ENCODE data around the gene XRCC4. TPM values are rescaled to one million over a fixed set of nuclear protein-coding genes. Genes with fewer than 3 reads are reported as not detected.

XRCC4 gene
- total RNA-seq, 1 experiment from 2014 or later, result 10.8 TPM

- Histone ChIP-seq H2BK20ac (ENCODE audit: low read depth, low read length, poor library complexity, severe bottlenecking) (no peak overlapping the region), H3K27ac (ENCODE audit: insufficient read length, low read depth, low read length) (no peak overlapping the region), H3K23me2 (ENCODE audit: insufficient read length, low read depth, low read length, poor library complexity, severe bottlenecking) (no peaks in the 10 kb centered on the region), H3K79me1 (ENCODE audit: insufficient read depth, low read depth, low read length, poor library complexity, severe bottlenecking) (no peaks in the 10 kb centered on the region), H3K79me2 (ENCODE audit: insufficient read depth, low read length) (no peaks in the 10 kb centered on the region), H4K91ac (ENCODE audit: insufficient read length, low read depth, low read length) (no peak overlapping the region), H3K9ac (ENCODE audit: extremely low read depth, insufficient read length, low read length) (no peak overlapping the region), H2BK12ac (ENCODE audit: insufficient read length, low read depth, low read length) (no peak overlapping the region), H3K23ac (ENCODE audit: insufficient read length, low read depth, low read length) (no peak overlapping the region), H3K4ac (ENCODE audit: low read depth, low read length) (no peak overlapping the region), H2BK15ac (ENCODE audit: low read depth, low read length) (no peak overlapping the region), H2AFZ (ENCODE audit: low read length) (no peak overlapping the region), H2BK5ac (ENCODE audit: insufficient read length, low read length) (no peak overlapping the region), H4K8ac (replicated peaks; ENCODE audit: insufficient read length, low read depth, low read length) (no peak overlapping the region), H3K4me1 (ENCODE audit: insufficient read depth, low read length) (no peaks in the 10 kb centered on the region), H3K56ac (ENCODE audit: insufficient read length, low read depth, low read length) (no peak overlapping the region), H4K20me1 (ENCODE audit: control insufficient read depth, insufficient read depth, insufficient read length) (no peaks in the 10 kb centered on the region), H2AK5ac (ENCODE audit: insufficient read length, low read length) (no peak overlapping the region), H3K14ac (ENCODE audit: insufficient read depth, low read length) (no peak overlapping the region), H3K27me3 (ENCODE audit: insufficient read depth, low read length) (no peaks in the 10 kb centered on the region), H4K5ac (ENCODE audit: insufficient read length, low read depth, low read length) (no peak overlapping the region), H3K4me2 (ENCODE audit: insufficient read depth, insufficient read length, low read length) (no peak overlapping the region), H3K9me3 (ENCODE audit: control insufficient read depth, low read depth, low read length) (no peaks in the 10 kb centered on the region), H3K18ac (ENCODE audit: insufficient read length, low read depth, low read length) (no peak overlapping the region), H2BK120ac (ENCODE audit: low read depth, low read length, poor library complexity, severe bottlenecking) (no peak overlapping the region), H3T11ph (ENCODE audit: low read length) (no peak overlapping the region)
- no peak for DNase-seq
- H3K27ac Mint-ChIP-seq, result no peak overlapping the region
- no peaks in the 10 kb centered on the region for H3K4me1 Mint-ChIP-seq
- H3K27me3 Mint-ChIP-seq (ENCODE audit: low read depth), result no peaks in the 10 kb centered on the region
- TF ChIP-seq CTCF (conservative IDR thresholded peaks at IDR 0.05), result no peak
- WGBS (ENCODE audit: extremely low coverage, insufficient read length, low lambda C conversion rate), result 100% methylated on average over 2 of the region's 2 CpGs
- no peak overlapping the region for H3K4me3 Mint-ChIP-seq
- no peaks in the 10 kb centered on the region for H3K36me3 Mint-ChIP-seq (ENCODE audit: insufficient read depth in 1 of 3, low read depth in 3 of 3)
- H3K9me3 Mint-ChIP-seq, result no peaks in the 10 kb centered on the region
These were observed 100.5 kb downstream of the XRCC4 start for GRCh38 chr5:83177803-83178202.
